HFFc6 (cell line): Measurements from ENCODE around the gene DEFB110. TPM values are rescaled to one million over a fixed set of nuclear protein-coding genes. Genes with fewer than 3 reads are reported as not detected.

Experiments
- DNase-seq: peaks from one replicate; pipeline ENCODE4 v3.0.0-alpha.2; 2018
- H3K27ac Mint-ChIP-seq: 2 replicates; pipeline ENCODE4 v1.8.0; 2020; ENCODE audit warnings: mild to moderate bottlenecking, mixed read lengths
- H3K27me3 Mint-ChIP-seq: 2 replicates; pipeline ENCODE4 v1.8.0; 2021; ENCODE audit warnings: mild to moderate bottlenecking, moderate library complexity, mixed read lengths; ENCODE audit not compliant: insufficient read depth
- H3K36me3 Mint-ChIP-seq: 2 replicates; pipeline ENCODE4 v1.8.0; 2021; ENCODE audit warnings: low read depth, mixed read lengths
- H3K4me1 Mint-ChIP-seq: 2 replicates; pipeline ENCODE4 v1.8.0; 2020; ENCODE audit warnings: low read depth, mixed read lengths
- H3K4me3 Mint-ChIP-seq: 2 replicates; pipeline ENCODE4 v1.8.0; 2020; ENCODE audit warnings: mild to moderate bottlenecking, moderate library complexity, mixed read lengths
- H3K9me3 Mint-ChIP-seq: 2 replicates; pipeline ENCODE4 v1.8.0; 2020; ENCODE audit warnings: mild to moderate bottlenecking, mixed read lengths
- CTCF ChIP-seq: fragments of 200-600 bp; sonication (generic); IDR thresholded peaks from 2 replicates; pipeline ENCODE4 v1.5.0; 2021; ENCODE audit warnings: antibody characterized with exemption, mild to moderate bottlenecking
- total RNA-seq, 6 experiments: library from RNA; stranded (reverse); fragmentation: NEBNext Ultra II Directional; extraction: Animal tissue kit (Norgen Biotek cat#: 25700); gene quantifications; 2 replicates in 1 of 6; 3 replicates in 5 of 6; pipeline ENCODE4 v1.2.3, GENCODE V29; 2021

Gene DEFB110
- total RNA-seq, 6 experiments from 2014 or later = not detected

DNA sequence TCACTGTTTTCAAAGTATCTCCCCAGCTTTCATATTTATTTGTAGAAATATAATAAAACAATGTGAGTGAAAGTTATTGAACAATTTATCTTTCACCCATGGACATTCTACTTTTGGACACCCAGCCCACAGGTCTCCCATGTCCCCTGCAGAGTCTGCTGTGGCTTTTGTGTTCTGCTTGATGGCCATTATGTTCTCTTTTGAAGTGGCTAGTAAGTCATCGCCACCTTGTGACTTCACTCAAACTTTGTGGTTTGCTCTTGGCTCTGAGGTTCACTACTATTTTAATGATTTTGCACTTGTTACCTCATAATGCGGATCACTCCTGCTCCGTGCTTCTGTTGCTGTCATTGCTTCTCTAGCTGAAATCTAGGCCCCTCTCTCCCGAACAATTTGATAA lies 42.2 kb downstream of the DEFB110 start:
- Mint-ChIP-seq H3K4me3 (no peak overlapping the region), H3K27me3 (no peaks in the 10 kb centered on the region), H3K27ac (no peak overlapping the region), H3K4me1 (no peaks in the 10 kb centered on the region), H3K9me3 (peaks cover 17% of the 10 kb centered on the region), H3K36me3 (no peaks in the 10 kb centered on the region)
- TF ChIP-seq CTCF = no peak
- no peak for DNase-seq

GRCh38 chr6:49978332-49979226 lies 43.2 kb downstream of the DEFB110 start:
- H3K27me3 Mint-ChIP-seq = no peaks in the 10 kb centered on the region
- no peaks in the 10 kb centered on the region for H3K4me1 Mint-ChIP-seq
- TF ChIP-seq CTCF = no peak
- no peak overlapping the region for H3K27ac Mint-ChIP-seq
- no peaks in the 10 kb centered on the region for H3K36me3 Mint-ChIP-seq
- H3K9me3 Mint-ChIP-seq = peaks cover 20% of the 10 kb centered on the region
- no peak overlapping the region for H3K4me3 Mint-ChIP-seq
- no peak for DNase-seq

- H3K27me3 Mint-ChIP-seq = no peaks in the 10 kb centered on the region
- no peak for DNase-seq
- no peaks in the 10 kb centered on the region for H3K4me1 Mint-ChIP-seq
- H3K36me3 Mint-ChIP-seq = no peaks in the 10 kb centered on the region
- no peak within 1 kb of the TSS for H3K4me3 Mint-ChIP-seq
- no peak for TF ChIP-seq CTCF
- H3K27ac Mint-ChIP-seq = no peak within 1 kb of the TSS
- peaks cover 26% of the 10 kb centered on the region for H3K9me3 Mint-ChIP-seq
Observed at GRCh38 chr6:49969605-49970004, 52.2 kb downstream of the DEFB110 start, which contains the start of gene DEFB113. TSS of gene DEFB113 (minus strand) at chr6:49969625. CDS start at chr6:49969625, 0 bp downstream.

Other genes with a start within 250 kb of the DEFB110 start
- not detected for gene PGK2, start 234.7 kb downstream of the DEFB110 start, total RNA-seq
- gene CRISP1, start 155.5 kb downstream of the DEFB110 start, total RNA-seq = not detected
- not detected for gene DEFB114, start 57.8 kb downstream of the DEFB110 start, total RNA-seq
- gene DEFB113, start 52.4 kb downstream of the DEFB110 start, total RNA-seq = not detected
- not detected for gene DEFB112, start 27.9 kb upstream of the DEFB110 start, total RNA-seq